WTC11 (cell line): Measurements from ENCODE around the gene RASGRP4. TPM values are rescaled to one million over a fixed set of nuclear protein-coding genes. Genes with fewer than 3 reads are reported as not detected.

Experiments used
- ATAC-seq: fragments of 200-7000 bp; cut with Tn5 transposase; 2 replicates; pipeline ENCODE4 v1.10.0; 2021; ENCODE audit warnings: mild to moderate bottlenecking, moderate library complexity
- CTCF ChIA-PET: fragments of 300-600 bp; sonication (Branson Sonifier 250); formaldehyde crosslinking; loops from one replicate; lab custom pipeline; 2021; ENCODE audit warnings: antibody characterized with exemption; lab: Charles Lee
- POLR2A ChIA-PET: fragments of 350-600 bp; sonication (Branson Sonifier 250); formaldehyde crosslinking; loops from one replicate; lab custom pipeline; 2021; ENCODE audit warnings: antibody characterized with exemption; lab: Charles Lee
- DNase-seq: peaks from one replicate; pipeline ENCODE4 v3.0.0; 2021; ENCODE audit warnings: low spot score
- H3K27ac Mint-ChIP-seq: 2 replicates; pipeline ENCODE4 v1.8.0; 2021; ENCODE audit warnings: mixed read lengths
- H3K27me3 Mint-ChIP-seq: 2 replicates; pipeline ENCODE4 v1.8.0; 2021; ENCODE audit warnings: low read depth, mild to moderate bottlenecking, moderate library complexity, mixed read lengths
- H3K36me3 Mint-ChIP-seq: 2 replicates; pipeline ENCODE4 v1.8.0; 2021; ENCODE audit warnings: mixed read lengths
- H3K4me1 Mint-ChIP-seq: 2 replicates; pipeline ENCODE4 v1.8.0; 2022; ENCODE audit warnings: mixed read lengths
- H3K4me3 Mint-ChIP-seq: 2 replicates; pipeline ENCODE4 v1.8.0; 2021; ENCODE audit warnings: mild to moderate bottlenecking, moderate library complexity, mixed read lengths
- H3K9me3 Mint-ChIP-seq: 2 replicates; pipeline ENCODE4 v1.8.0; 2021; ENCODE audit warnings: mixed read lengths
- ELF4 ChIP-seq: sonication (generic); formaldehyde crosslinking; IDR thresholded peaks from 2 replicates; pipeline ENCODE4 v1.8.1; 2022; ENCODE audit warnings: low read depth, mild to moderate bottlenecking, moderate library complexity, missing genetic modification reagents
- ETV6 ChIP-seq: sonication (generic); formaldehyde crosslinking; IDR thresholded peaks from 2 replicates; pipeline ENCODE4 v1.8.1; 2022; ENCODE audit warnings: mild to moderate bottlenecking, missing genetic modification reagents
- FOXK1 ChIP-seq: sonication (generic); formaldehyde crosslinking; IDR thresholded peaks from 2 replicates; pipeline ENCODE4 v1.8.0; 2022; ENCODE audit warnings: mild to moderate bottlenecking, moderate library complexity, missing genetic modification reagents
- GTF2I ChIP-seq: fragments of 250-450 bp; sonication (Bioruptor Pico); conservative IDR thresholded peaks from 2 replicates; pipeline ENCODE4 v1.4.0; 2021; ENCODE audit warnings: mild to moderate bottlenecking
- IRF2 ChIP-seq: sonication (generic); formaldehyde crosslinking; IDR thresholded peaks from 2 replicates; pipeline ENCODE4 v1.8.0; 2022; ENCODE audit warnings: low read depth, missing genetic modification reagents, borderline replicate concordance
- MYBL2 ChIP-seq: sonication (generic); formaldehyde crosslinking; IDR thresholded peaks from 2 replicates; pipeline ENCODE4 v1.8.1; 2023; ENCODE audit warnings: mild to moderate bottlenecking, moderate library complexity, missing genetic modification reagents
- NFE2L1 ChIP-seq: sonication (generic); formaldehyde crosslinking; IDR thresholded peaks from 2 replicates; pipeline ENCODE4 v1.8.1; 2023; ENCODE audit warnings: missing genetic modification reagents
- NFYB ChIP-seq: sonication (generic); formaldehyde crosslinking; conservative IDR thresholded peaks from 2 replicates; pipeline ENCODE4 v1.8.0; 2022; ENCODE audit warnings: low read depth, missing genetic modification reagents
- NR1H2 ChIP-seq: sonication (generic); formaldehyde crosslinking; IDR thresholded peaks from 2 replicates; pipeline ENCODE4 v1.9.0; 2021; ENCODE audit warnings: mild to moderate bottlenecking, moderate library complexity, missing genetic modification reagents
- PRRX2 ChIP-seq: fragments of 250-450 bp; sonication (Bioruptor Pico); IDR thresholded peaks from 2 replicates; pipeline ENCODE4 v1.8.0; 2021; ENCODE audit warnings: mild to moderate bottlenecking
- SMAD4 ChIP-seq: sonication (generic); formaldehyde crosslinking; IDR thresholded peaks from 2 replicates; pipeline ENCODE4 v1.8.0; 2022; ENCODE audit warnings: mild to moderate bottlenecking, missing genetic modification reagents
- TCF7 ChIP-seq: sonication (generic); formaldehyde crosslinking; IDR thresholded peaks from 2 replicates; pipeline ENCODE4 v1.8.0; 2022; ENCODE audit warnings: mild to moderate bottlenecking, low read depth, missing genetic modification reagents, moderate library complexity
- TEAD4 ChIP-seq: sonication (generic); formaldehyde crosslinking; IDR thresholded peaks from 2 replicates; pipeline ENCODE4 v1.8.0; 2022; ENCODE audit warnings: mild to moderate bottlenecking, missing genetic modification reagents
- TP53 ChIP-seq: sonication (generic); formaldehyde crosslinking; IDR thresholded peaks from 2 replicates; pipeline ENCODE4 v1.8.1; 2023; ENCODE audit warnings: mild to moderate bottlenecking, missing genetic modification reagents
- ZNF232 ChIP-seq: sonication (generic); formaldehyde crosslinking; IDR thresholded peaks from 2 replicates; pipeline ENCODE4 v1.8.0; 2022; ENCODE audit warnings: mild to moderate bottlenecking, missing genetic modification reagents
- ZNF671 ChIP-seq: fragments of 250-450 bp; sonication (Bioruptor Pico); IDR thresholded peaks from 2 replicates; pipeline ENCODE4 v1.8.0; 2021; ENCODE audit warnings: mild to moderate bottlenecking
- total RNA-seq: library from RNA; stranded (reverse); gene quantifications from 3 replicates; pipeline ENCODE4 v1.2.3, GENCODE V29; 2021
- TF ChIP-seq, protein P1 (sequence below): sonication (generic); formaldehyde crosslinking; IDR thresholded peaks from 2 replicates; pipeline ENCODE4 v1.8.0; 2022; ENCODE audit warnings: mild to moderate bottlenecking, missing genetic modification reagents
- TF ChIP-seq, protein P2 (sequence below): sonication (generic); formaldehyde crosslinking; IDR thresholded peaks from 2 replicates; pipeline ENCODE4 v1.8.1; 2023; ENCODE audit warnings: mild to moderate bottlenecking, missing genetic modification reagents, moderate library complexity
- TF ChIP-seq, protein P3 (sequence below): sonication (generic); formaldehyde crosslinking; IDR thresholded peaks from 2 replicates; pipeline ENCODE4 v1.8.1; 2023; ENCODE audit warnings: mild to moderate bottlenecking, missing genetic modification reagents
- TF ChIP-seq, protein P4 (sequence below): sonication (generic); formaldehyde crosslinking; IDR thresholded peaks from 2 replicates; pipeline ENCODE4 v1.8.0; 2022; ENCODE audit warnings: mild to moderate bottlenecking, missing genetic modification reagents
- TF ChIP-seq, protein P5 (sequence below): sonication (generic); formaldehyde crosslinking; IDR thresholded peaks from 2 replicates; pipeline ENCODE4 v1.8.0; 2022; ENCODE audit warnings: mild to moderate bottlenecking, missing genetic modification reagents
- TF ChIP-seq, protein P6 (sequence below): sonication (generic); formaldehyde crosslinking; IDR thresholded peaks from 2 replicates; pipeline ENCODE4 v1.8.0; 2023; ENCODE audit warnings: missing genetic modification reagents, mild to moderate bottlenecking, borderline replicate concordance
- TF ChIP-seq, protein P7 (sequence below): sonication (generic); formaldehyde crosslinking; IDR thresholded peaks from 2 replicates; pipeline ENCODE4 v1.8.0; 2023; ENCODE audit warnings: missing genetic modification reagents
- TF ChIP-seq, protein P8 (sequence below): fragments of 250-450 bp; sonication (Bioruptor Pico); IDR thresholded peaks from 2 replicates; pipeline ENCODE4 v1.9.0; 2021; ENCODE audit warnings: mild to moderate bottlenecking

Gene RASGRP4
- total RNA-seq, 1 experiment from 2014 or later, result 2.5 TPM

DNA sequence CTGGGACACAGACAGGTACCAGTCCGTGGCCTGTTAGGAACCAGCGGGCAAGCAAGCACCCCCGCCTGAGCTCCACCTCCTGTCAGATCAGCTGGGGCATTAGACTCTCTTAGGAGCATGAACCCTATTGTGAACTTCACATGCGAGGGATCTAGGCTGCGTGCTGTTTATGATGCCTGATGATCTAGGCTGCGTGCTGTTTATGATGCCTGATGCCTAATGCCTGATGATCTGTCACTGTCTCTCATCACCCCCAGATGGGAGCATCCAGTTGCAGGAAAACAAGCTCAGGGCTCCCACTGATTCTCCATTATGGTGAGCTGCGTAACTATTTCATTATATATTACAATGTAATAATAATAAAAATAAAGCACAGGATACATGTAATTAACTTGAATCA, 3.6 kb downstream of the RASGRP4 start:
- Mint-ChIP-seq H3K27me3 (peaks cover 21% of the 10 kb centered on the region), H3K9me3 (no peaks in the 10 kb centered on the region), H3K4me3 (no peak overlapping the region), H3K36me3 (no peaks in the 10 kb centered on the region), H3K4me1 (peaks cover 22% of the 10 kb centered on the region), H3K27ac (no peak overlapping the region)
- POLR2A ChIA-PET, result interaction anchor here (0.6 kb wide), 1 partner anchor 10 kb away, joined by 3 read pairs; no protein-coding TSS in a partner anchor
- DNase-seq (no peak), ATAC-seq (no peak)
- CTCF ChIA-PET, result interaction anchor here (1.0 to 7.7 kb wide), 2 partner anchors 12 to 19 kb away, joined by 3 to 55 read pairs; partner anchors contain the start of gene FAM98C
- TF ChIP-seq, protein P1, sequence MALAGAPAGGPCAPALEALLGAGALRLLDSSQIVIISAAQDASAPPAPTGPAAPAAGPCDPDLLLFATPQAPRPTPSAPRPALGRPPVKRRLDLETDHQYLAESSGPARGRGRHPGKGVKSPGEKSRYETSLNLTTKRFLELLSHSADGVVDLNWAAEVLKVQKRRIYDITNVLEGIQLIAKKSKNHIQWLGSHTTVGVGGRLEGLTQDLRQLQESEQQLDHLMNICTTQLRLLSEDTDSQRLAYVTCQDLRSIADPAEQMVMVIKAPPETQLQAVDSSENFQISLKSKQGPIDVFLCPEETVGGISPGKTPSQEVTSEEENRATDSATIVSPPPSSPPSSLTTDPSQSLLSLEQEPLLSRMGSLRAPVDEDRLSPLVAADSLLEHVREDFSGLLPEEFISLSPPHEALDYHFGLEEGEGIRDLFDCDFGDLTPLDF, result no peak
- TF ChIP-seq, protein P2, sequence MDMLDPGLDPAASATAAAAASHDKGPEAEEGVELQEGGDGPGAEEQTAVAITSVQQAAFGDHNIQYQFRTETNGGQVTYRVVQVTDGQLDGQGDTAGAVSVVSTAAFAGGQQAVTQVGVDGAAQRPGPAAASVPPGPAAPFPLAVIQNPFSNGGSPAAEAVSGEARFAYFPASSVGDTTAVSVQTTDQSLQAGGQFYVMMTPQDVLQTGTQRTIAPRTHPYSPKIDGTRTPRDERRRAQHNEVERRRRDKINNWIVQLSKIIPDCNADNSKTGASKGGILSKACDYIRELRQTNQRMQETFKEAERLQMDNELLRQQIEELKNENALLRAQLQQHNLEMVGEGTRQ (CRISPR knock-in tag), result no peak
- TF ChIP-seq, protein P3, sequence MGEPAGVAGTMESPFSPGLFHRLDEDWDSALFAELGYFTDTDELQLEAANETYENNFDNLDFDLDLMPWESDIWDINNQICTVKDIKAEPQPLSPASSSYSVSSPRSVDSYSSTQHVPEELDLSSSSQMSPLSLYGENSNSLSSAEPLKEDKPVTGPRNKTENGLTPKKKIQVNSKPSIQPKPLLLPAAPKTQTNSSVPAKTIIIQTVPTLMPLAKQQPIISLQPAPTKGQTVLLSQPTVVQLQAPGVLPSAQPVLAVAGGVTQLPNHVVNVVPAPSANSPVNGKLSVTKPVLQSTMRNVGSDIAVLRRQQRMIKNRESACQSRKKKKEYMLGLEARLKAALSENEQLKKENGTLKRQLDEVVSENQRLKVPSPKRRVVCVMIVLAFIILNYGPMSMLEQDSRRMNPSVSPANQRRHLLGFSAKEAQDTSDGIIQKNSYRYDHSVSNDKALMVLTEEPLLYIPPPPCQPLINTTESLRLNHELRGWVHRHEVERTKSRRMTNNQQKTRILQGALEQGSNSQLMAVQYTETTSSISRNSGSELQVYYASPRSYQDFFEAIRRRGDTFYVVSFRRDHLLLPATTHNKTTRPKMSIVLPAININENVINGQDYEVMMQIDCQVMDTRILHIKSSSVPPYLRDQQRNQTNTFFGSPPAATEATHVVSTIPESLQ, result no peak
- TF ChIP-seq SMAD4 (CRISPR knock-in tag) (no peak), FOXK1 (no peak), MYBL2 (CRISPR knock-in tag) (no peak), NFE2L1 (CRISPR knock-in tag) (no peak), ETV6 (CRISPR knock-in tag) (no peak), TP53 (CRISPR knock-in tag) (no peak), NR1H2 (CRISPR knock-in tag) (no peak), IRF2 (CRISPR knock-in tag) (no peak), NFYB (CRISPR knock-in tag) (no peak), TCF7 (no peak), ELF4 (no peak)
- TF ChIP-seq, protein P4, sequence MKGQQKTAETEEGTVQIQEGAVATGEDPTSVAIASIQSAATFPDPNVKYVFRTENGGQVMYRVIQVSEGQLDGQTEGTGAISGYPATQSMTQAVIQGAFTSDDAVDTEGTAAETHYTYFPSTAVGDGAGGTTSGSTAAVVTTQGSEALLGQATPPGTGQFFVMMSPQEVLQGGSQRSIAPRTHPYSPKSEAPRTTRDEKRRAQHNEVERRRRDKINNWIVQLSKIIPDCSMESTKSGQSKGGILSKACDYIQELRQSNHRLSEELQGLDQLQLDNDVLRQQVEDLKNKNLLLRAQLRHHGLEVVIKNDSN (CRISPR knock-in tag), result no peak

DNA sequence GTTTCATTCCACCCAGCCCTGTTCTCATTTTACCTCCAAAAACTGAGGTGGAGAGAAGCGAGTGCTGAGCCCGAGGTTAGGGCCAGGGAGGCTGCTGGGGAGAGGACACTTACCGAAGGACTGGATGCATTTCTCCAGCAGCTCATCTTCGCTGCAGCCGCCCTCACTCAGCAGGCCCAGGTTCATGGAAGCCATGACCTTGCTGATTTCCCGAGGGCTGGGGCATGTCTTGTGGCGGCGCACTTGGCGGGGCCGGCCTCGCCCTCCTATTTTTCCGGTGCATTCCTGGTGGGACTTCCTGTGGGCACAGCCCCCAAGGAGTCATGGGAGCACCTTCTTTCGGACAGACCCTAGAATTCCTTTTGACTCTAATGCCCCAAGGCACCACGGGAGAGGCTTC, 4.2 kb downstream of the RASGRP4 start:
- POLR2A ChIA-PET, result no interaction called here
- H3K27ac Mint-ChIP-seq, result no peak overlapping the region
- CTCF ChIA-PET, result interaction anchor here (1.9 to 7.7 kb wide), 2 partner anchors 13 to 18 kb away, joined by 8 to 55 read pairs; partner anchors contain the start of gene FAM98C
- ATAC-seq, result no peak
- H3K4me1 Mint-ChIP-seq, result peaks cover 23% of the 10 kb centered on the region
- no peak for DNase-seq
- no peak overlapping the region for H3K4me3 Mint-ChIP-seq
- no peaks in the 10 kb centered on the region for H3K36me3 Mint-ChIP-seq
- no peaks in the 10 kb centered on the region for H3K9me3 Mint-ChIP-seq
- H3K27me3 Mint-ChIP-seq, result peaks cover 21% of the 10 kb centered on the region
- TF ChIP-seq NFE2L1 (CRISPR knock-in tag) (no peak), ZNF671 (CRISPR knock-in tag) (no peak), PRRX2 (CRISPR knock-in tag) (no peak), TEAD4 (no peak), TCF7 (no peak), GTF2I (CRISPR knock-in tag) (no peak), ZNF232 (no peak)
- TF ChIP-seq, protein P5, sequence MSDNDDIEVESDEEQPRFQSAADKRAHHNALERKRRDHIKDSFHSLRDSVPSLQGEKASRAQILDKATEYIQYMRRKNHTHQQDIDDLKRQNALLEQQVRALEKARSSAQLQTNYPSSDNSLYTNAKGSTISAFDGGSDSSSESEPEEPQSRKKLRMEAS (CRISPR knock-in tag), result no peak
- TF ChIP-seq, protein P6, sequence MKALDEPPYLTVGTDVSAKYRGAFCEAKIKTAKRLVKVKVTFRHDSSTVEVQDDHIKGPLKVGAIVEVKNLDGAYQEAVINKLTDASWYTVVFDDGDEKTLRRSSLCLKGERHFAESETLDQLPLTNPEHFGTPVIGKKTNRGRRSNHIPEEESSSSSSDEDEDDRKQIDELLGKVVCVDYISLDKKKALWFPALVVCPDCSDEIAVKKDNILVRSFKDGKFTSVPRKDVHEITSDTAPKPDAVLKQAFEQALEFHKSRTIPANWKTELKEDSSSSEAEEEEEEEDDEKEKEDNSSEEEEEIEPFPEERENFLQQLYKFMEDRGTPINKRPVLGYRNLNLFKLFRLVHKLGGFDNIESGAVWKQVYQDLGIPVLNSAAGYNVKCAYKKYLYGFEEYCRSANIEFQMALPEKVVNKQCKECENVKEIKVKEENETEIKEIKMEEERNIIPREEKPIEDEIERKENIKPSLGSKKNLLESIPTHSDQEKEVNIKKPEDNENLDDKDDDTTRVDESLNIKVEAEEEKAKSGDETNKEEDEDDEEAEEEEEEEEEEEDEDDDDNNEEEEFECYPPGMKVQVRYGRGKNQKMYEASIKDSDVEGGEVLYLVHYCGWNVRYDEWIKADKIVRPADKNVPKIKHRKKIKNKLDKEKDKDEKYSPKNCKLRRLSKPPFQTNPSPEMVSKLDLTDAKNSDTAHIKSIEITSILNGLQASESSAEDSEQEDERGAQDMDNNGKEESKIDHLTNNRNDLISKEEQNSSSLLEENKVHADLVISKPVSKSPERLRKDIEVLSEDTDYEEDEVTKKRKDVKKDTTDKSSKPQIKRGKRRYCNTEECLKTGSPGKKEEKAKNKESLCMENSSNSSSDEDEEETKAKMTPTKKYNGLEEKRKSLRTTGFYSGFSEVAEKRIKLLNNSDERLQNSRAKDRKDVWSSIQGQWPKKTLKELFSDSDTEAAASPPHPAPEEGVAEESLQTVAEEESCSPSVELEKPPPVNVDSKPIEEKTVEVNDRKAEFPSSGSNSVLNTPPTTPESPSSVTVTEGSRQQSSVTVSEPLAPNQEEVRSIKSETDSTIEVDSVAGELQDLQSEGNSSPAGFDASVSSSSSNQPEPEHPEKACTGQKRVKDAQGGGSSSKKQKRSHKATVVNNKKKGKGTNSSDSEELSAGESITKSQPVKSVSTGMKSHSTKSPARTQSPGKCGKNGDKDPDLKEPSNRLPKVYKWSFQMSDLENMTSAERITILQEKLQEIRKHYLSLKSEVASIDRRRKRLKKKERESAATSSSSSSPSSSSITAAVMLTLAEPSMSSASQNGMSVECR (CRISPR knock-in tag), result no peak
- TF ChIP-seq, protein P7, sequence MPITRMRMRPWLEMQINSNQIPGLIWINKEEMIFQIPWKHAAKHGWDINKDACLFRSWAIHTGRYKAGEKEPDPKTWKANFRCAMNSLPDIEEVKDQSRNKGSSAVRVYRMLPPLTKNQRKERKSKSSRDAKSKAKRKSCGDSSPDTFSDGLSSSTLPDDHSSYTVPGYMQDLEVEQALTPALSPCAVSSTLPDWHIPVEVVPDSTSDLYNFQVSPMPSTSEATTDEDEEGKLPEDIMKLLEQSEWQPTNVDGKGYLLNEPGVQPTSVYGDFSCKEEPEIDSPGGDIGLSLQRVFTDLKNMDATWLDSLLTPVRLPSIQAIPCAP (CRISPR knock-in tag), result no peak
- TF ChIP-seq, protein P8, sequence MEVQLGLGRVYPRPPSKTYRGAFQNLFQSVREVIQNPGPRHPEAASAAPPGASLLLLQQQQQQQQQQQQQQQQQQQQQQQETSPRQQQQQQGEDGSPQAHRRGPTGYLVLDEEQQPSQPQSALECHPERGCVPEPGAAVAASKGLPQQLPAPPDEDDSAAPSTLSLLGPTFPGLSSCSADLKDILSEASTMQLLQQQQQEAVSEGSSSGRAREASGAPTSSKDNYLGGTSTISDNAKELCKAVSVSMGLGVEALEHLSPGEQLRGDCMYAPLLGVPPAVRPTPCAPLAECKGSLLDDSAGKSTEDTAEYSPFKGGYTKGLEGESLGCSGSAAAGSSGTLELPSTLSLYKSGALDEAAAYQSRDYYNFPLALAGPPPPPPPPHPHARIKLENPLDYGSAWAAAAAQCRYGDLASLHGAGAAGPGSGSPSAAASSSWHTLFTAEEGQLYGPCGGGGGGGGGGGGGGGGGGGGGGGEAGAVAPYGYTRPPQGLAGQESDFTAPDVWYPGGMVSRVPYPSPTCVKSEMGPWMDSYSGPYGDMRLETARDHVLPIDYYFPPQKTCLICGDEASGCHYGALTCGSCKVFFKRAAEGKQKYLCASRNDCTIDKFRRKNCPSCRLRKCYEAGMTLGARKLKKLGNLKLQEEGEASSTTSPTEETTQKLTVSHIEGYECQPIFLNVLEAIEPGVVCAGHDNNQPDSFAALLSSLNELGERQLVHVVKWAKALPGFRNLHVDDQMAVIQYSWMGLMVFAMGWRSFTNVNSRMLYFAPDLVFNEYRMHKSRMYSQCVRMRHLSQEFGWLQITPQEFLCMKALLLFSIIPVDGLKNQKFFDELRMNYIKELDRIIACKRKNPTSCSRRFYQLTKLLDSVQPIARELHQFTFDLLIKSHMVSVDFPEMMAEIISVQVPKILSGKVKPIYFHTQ, result no peak
